GM12878 (cell line): Measurements from ENCODE around the gene WWOX. TPM values are rescaled to one million over a fixed set of nuclear protein-coding genes. Genes with fewer than 3 reads are reported as not detected.

Experiments
- ATAC-seq: fragments of 200-7000 bp; cut with Tn5 transposase; 3 replicates; pipeline ENCODE4 v1.9.1; 2020; ENCODE audit warnings: mild to moderate bottlenecking, moderate library complexity
- BruUV-seq: library from RNA; stranded (reverse); fragments of 400-500 nt; replicated peaks from 2 replicates; lab custom pipeline; 2021; lab: Mats Ljungman, UMichigan
- CTCF ChIA-PET: fragments of 300-600 bp; sonication (Branson Sonifier 250); formaldehyde crosslinking; extraction: SDS; loops from one replicate; lab custom pipeline; 2021; ENCODE audit warnings: inconsistent platforms; lab: Yijun Ruan, JAX
- POLR2A ChIA-PET: fragments of 350-600 bp; formaldehyde crosslinking; extraction: SDS; loops from one replicate; lab custom pipeline; 2021; ENCODE audit warnings: inconsistent platforms; lab: Charles Lee
- RAD21 ChIA-PET: fragments of 300-600 bp; sonication (Branson Sonifier 250); formaldehyde crosslinking; loops from one replicate; lab custom pipeline; 2023; ENCODE audit warnings: antibody characterized with exemption; ENCODE audit not compliant: unreplicated experiment; lab: Charles Lee
- SMC1A ChIA-PET: fragments of 300-600 bp; sonication (Branson Sonifier 250); formaldehyde crosslinking; loops from one replicate; lab custom pipeline; 2023; ENCODE audit not compliant: unreplicated experiment, uncharacterized antibody; lab: Charles Lee
- DNase-seq: peaks from one replicate; pipeline ENCODE4 v3.0.0-alpha.2; 2011; ENCODE audit warnings: low read depth, low spot score
- FAIRE-seq: peaks from 3 replicates; lab custom pipeline; 2011; peaks lifted over from hg19 to GRCh38; lab: Jason Lieb, UNC
- H2AFZ ChIP-seq: 2 replicates; pipeline ENCODE4 v1.6.0; 2011; ENCODE audit warnings: low read depth, low read length, control low read depth; ENCODE audit not compliant: control insufficient read depth
- H3K27ac ChIP-seq: 2 replicates; pipeline ENCODE4 v1.5.1; 2011; ENCODE audit warnings: control low read depth; ENCODE audit not compliant: control insufficient read depth, insufficient read depth
- H3K27me3 ChIP-seq, 2 experiments: replicated peaks in 1 of 2; 2 replicates each; pipeline versions ENCODE4 v1.6.0 to v1.6.1; 2011; ENCODE audit warnings: low read length in 1 of 2; ENCODE audit not compliant: control insufficient read depth in 2 of 2, insufficient read depth in 2 of 2
- H3K36me3 ChIP-seq, 2 experiments: 2 replicates each; pipeline ENCODE4 v1.5.1; 2011; ENCODE audit warnings: low read length in 1 of 2; ENCODE audit not compliant: control insufficient read depth in 2 of 2, insufficient read depth in 2 of 2
- H3K4me1 ChIP-seq: 2 replicates; pipeline ENCODE4 v1.6.1; 2011; ENCODE audit warnings: mild to moderate bottlenecking, low read length, moderate library complexity, mixed read lengths; ENCODE audit not compliant: control insufficient read depth, insufficient read depth
- H3K4me2 ChIP-seq: 2 replicates; pipeline ENCODE4 v1.6.0; 2011; ENCODE audit warnings: control low read depth; ENCODE audit not compliant: control insufficient read depth, insufficient read depth
- H3K4me3 ChIP-seq: fragments of 200-600 bp; sonication (generic); 2 replicates; pipeline ENCODE4 v1.5.1; 2016
- H3K79me2 ChIP-seq: 2 replicates; pipeline ENCODE4 v1.6.0; 2011; ENCODE audit warnings: low read length; ENCODE audit not compliant: control insufficient read depth, insufficient read depth
- H3K9ac ChIP-seq: 2 replicates; pipeline ENCODE4 v1.8.0; 2011; ENCODE audit warnings: low read length, control low read depth, mixed read lengths; ENCODE audit not compliant: control insufficient read depth, insufficient read depth
- H3K9me3 ChIP-seq: replicated peaks from 3 replicates; pipeline ENCODE4 v1.5.1; 2011; ENCODE audit warnings: mild to moderate bottlenecking, low read length; ENCODE audit not compliant: control insufficient read depth, insufficient read depth
- H4K20me1 ChIP-seq: 2 replicates; pipeline ENCODE4 v1.6.0; 2011; ENCODE audit not compliant: control insufficient read depth, insufficient read depth
- CREB1 ChIP-seq: IDR thresholded peaks from 2 replicates; pipeline ENCODE4 v1.6.1; 2012; ENCODE audit warnings: low read depth, mild to moderate bottlenecking, inconsistent platforms
- ESRRA ChIP-seq: IDR thresholded peaks from 2 replicates; pipeline ENCODE4 v1.6.1; 2012; ENCODE audit warnings: mild to moderate bottlenecking, low read length, improper control_type of control experiment
- GATAD2B ChIP-seq: fragments of 450-650 bp; conservative IDR thresholded peaks from 2 replicates; pipeline ENCODE4 v1.6.1; 2017; ENCODE audit warnings: low read depth, mild to moderate bottlenecking, moderate library complexity
- IKZF1 ChIP-seq: fragments of 450-650 bp; conservative IDR thresholded peaks from 2 replicates; pipeline ENCODE4 v1.6.1; 2017; ENCODE audit warnings: antibody characterized with exemption, mild to moderate bottlenecking
- IRF4 ChIP-seq: IDR thresholded peaks from 2 replicates; pipeline ENCODE4 v1.6.1; 2011; ENCODE audit warnings: low read depth, low read length
- LARP7 ChIP-seq: fragments of 450-650 bp; IDR thresholded peaks from 2 replicates; pipeline ENCODE4 v1.6.1; 2017; ENCODE audit warnings: mild to moderate bottlenecking
- MYC ChIP-seq: IDR thresholded peaks from 2 replicates; pipeline ENCODE4 v1.6.1; 2011; ENCODE audit warnings: mild to moderate bottlenecking, low read length, moderate library complexity, inconsistent platforms; ENCODE audit not compliant: insufficient read depth, insufficient replicate concordance, insufficient read length, severe bottlenecking
- NRF1 ChIP-seq: conservative IDR thresholded peaks from 2 replicates; pipeline ENCODE4 v1.6.1; 2011; ENCODE audit warnings: mild to moderate bottlenecking, low read depth, low read length, improper control_type of control experiment
- PML ChIP-seq: IDR thresholded peaks from 2 replicates; pipeline ENCODE4 v1.6.1; 2012; ENCODE audit warnings: low read length, inconsistent platforms
- POLR2A ChIP-seq: IDR thresholded peaks from 2 replicates; pipeline ENCODE4 v1.6.1; 2011; ENCODE audit warnings: low read depth, mild to moderate bottlenecking, low read length
- SREBF2 ChIP-seq: IDR thresholded peaks from 2 replicates; pipeline ENCODE4 v1.6.1; 2012; ENCODE audit warnings: mild to moderate bottlenecking, low read length
- SRF ChIP-seq, 2 experiments: IDR thresholded peaks; 2 replicates each; pipeline ENCODE4 v1.6.1; 2011; ENCODE audit warnings: low read depth in 2 of 2, low read length in 2 of 2, mild to moderate bottlenecking in 1 of 2, moderate library complexity in 1 of 2
- STAT3 ChIP-seq: IDR thresholded peaks from 2 replicates; pipeline ENCODE4 v1.6.1; 2011; ENCODE audit warnings: low read depth, low read length, improper control_type of control experiment
- ZSCAN29 ChIP-seq: fragments of 450-650 bp; IDR thresholded peaks from 2 replicates; pipeline ENCODE4 v1.6.1; 2017; ENCODE audit warnings: mild to moderate bottlenecking, moderate library complexity
- WGBS: methylation state at CpG from one replicate; pipeline ENCODE4 v1.1.6; 2016; ENCODE audit warnings: low lambda C conversion rate; ENCODE audit not compliant: insufficient replicate concordance, insufficient coverage; ENCODE audit errors: missing lambda C conversion rate; 5-methylcytosine and 5-hydroxymethylcytosine counted together
- in situ Hi-C: fragments of 300-500 bp; cut with MboI; formaldehyde crosslinking; loops from 9 replicates; pipeline ENCODE4 v1.14.3; 2018; ENCODE audit warnings: mixed read lengths
- intact Hi-C: fragments of 100-400 bp; cut with micrococcal nuclease; formaldehyde crosslinking; loops from one replicate; pipeline ENCODE4 v1.14.2; 2022; ENCODE audit not compliant: unreplicated experiment
- polyA plus RNA-seq, 11 experiments: library from polyadenylated mRNA; depleted of rRNA in 4 of 11; unstranded in 6 of 11; stranded (reverse) in 5 of 11; fragments of >200 nt; fragmentation: Nextera tagmentation in 4 of 11; fragmentation: Illumina TruSeq in 1 of 11; extraction: Ambion mirVana in 4 of 11; extraction: Trizol in 1 of 11; gene quantifications; 1 replicate in 1 of 11; 2 replicates in 10 of 11; pipeline versions ENCODE4 v1.2.1 to v1.2.3, GENCODE V29; 2011 to 2016; ENCODE audit warnings: inconsistent platforms in 2 of 11, missing spikeins in 2 of 11, low read depth in 1 of 11
- total RNA-seq, 4 experiments: library from RNA; depleted of rRNA in 3 of 4; stranded (reverse); fragments of >200 nt in 3 of 4; fragmentation: Illumina TruSeq in 1 of 4; extraction: Trizol in 1 of 4; gene quantifications; 2 replicates each; pipeline versions ENCODE4 v1.2.1 to v1.2.3, GENCODE V29; 2013 to 2021
- TF ChIP-seq, protein P1 (sequence below): fragments of 450-650 bp; conservative IDR thresholded peaks from 2 replicates; pipeline ENCODE4 v1.6.1; 2017; ENCODE audit warnings: mild to moderate bottlenecking, moderate library complexity
- TF ChIP-seq, protein P2 (sequence below): IDR thresholded peaks from 2 replicates; pipeline ENCODE4 v1.6.1; 2011; ENCODE audit warnings: low read depth, low read length, improper control_type of control experiment, borderline replicate concordance

Gene WWOX
- total and polyA plus RNA-seq, 10 of the 15 experiments (the other 5 are each of a cell fraction or from before 2014, with no cell fraction given), result 2.8 to 24.4 (median 17.8) TPM

DNA sequence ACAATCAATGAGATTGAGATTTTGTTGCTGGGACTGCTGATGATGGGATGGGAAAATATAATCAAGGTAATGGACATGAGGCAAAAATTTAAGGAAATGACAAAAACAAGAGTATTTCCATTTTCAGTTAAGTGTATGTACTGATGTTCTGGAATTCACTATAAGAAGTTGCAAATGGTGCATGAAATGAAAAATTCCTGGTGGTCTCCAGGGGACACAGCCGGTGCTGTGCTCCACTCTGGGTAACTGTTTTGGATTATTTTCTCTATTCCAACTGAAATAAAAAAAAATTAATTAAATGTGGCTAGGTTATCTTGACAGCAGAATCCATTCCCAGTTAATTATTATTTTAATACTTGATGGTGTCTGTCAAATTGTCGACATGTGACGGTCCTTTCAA is 305.6 kb downstream of the WWOX start:
- SMC1A ChIA-PET, result no interaction called here
- intact Hi-C loops, result no loop called here
- Histone ChIP-seq H3K9me3 (no peaks in the 10 kb centered on the region; the same call in 2 of the 3 replicates), H4K20me1 (no peaks in the 10 kb centered on the region), H3K79me2 (no peaks in the 10 kb centered on the region), H3K27me3 (no peaks in the 10 kb centered on the region), H3K4me1 (no peaks in the 10 kb centered on the region), H3K4me3 (no peak overlapping the region), H3K27ac (no peak overlapping the region), H2AFZ (no peak overlapping the region), H3K4me2 (no peak overlapping the region), H3K9ac (no peak overlapping the region), H3K36me3 (no peaks in the 10 kb centered on the region)
- DNase-seq (no peak), ATAC-seq (no peak), FAIRE-seq (no peak)
- RAD21 ChIA-PET, result no interaction called here
- POLR2A ChIA-PET, result no interaction called here
- WGBS, result 77% methylated on average over 3 of the region's 3 CpGs
- TF ChIP-seq LARP7 (no peak), POLR2A (no peak), PML (no peak), MYC (no peak), IRF4 (no peak), SREBF2 (no peak), IKZF1 (no peak), ESRRA (no peak), GATAD2B (no peak), NRF1 (no peak), STAT3 (no peak), ZSCAN29 (no peak), SRF (IDR thresholded peaks at IDR 0.05; ENCODE audit: low read depth in 2 of 2, low read length in 2 of 2) (no peak), CREB1 (no peak)
- TF ChIP-seq, protein P1, sequence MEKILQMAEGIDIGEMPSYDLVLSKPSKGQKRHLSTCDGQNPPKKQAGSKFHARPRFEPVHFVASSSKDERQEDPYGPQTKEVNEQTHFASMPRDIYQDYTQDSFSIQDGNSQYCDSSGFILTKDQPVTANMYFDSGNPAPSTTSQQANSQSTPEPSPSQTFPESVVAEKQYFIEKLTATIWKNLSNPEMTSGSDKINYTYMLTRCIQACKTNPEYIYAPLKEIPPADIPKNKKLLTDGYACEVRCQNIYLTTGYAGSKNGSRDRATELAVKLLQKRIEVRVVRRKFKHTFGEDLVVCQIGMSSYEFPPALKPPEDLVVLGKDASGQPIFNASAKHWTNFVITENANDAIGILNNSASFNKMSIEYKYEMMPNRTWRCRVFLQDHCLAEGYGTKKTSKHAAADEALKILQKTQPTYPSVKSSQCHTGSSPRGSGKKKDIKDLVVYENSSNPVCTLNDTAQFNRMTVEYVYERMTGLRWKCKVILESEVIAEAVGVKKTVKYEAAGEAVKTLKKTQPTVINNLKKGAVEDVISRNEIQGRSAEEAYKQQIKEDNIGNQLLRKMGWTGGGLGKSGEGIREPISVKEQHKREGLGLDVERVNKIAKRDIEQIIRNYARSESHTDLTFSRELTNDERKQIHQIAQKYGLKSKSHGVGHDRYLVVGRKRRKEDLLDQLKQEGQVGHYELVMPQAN, result no peak
- TF ChIP-seq, protein P2, sequence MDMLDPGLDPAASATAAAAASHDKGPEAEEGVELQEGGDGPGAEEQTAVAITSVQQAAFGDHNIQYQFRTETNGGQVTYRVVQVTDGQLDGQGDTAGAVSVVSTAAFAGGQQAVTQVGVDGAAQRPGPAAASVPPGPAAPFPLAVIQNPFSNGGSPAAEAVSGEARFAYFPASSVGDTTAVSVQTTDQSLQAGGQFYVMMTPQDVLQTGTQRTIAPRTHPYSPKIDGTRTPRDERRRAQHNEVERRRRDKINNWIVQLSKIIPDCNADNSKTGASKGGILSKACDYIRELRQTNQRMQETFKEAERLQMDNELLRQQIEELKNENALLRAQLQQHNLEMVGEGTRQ, result no peak
- BruUV-seq, result no TSS peak
- in situ Hi-C loops, result no loop called here
- CTCF ChIA-PET, result no interaction called here
